ENCODE results near the gene GAS6. TPM values are rescaled to one million over a fixed set of nuclear protein-coding genes. Genes with fewer than 3 reads are reported as not detected.

Gene GAS6
- total RNA-seq, 1 donor from 2014 or later: 36.5 TPM

DNA sequence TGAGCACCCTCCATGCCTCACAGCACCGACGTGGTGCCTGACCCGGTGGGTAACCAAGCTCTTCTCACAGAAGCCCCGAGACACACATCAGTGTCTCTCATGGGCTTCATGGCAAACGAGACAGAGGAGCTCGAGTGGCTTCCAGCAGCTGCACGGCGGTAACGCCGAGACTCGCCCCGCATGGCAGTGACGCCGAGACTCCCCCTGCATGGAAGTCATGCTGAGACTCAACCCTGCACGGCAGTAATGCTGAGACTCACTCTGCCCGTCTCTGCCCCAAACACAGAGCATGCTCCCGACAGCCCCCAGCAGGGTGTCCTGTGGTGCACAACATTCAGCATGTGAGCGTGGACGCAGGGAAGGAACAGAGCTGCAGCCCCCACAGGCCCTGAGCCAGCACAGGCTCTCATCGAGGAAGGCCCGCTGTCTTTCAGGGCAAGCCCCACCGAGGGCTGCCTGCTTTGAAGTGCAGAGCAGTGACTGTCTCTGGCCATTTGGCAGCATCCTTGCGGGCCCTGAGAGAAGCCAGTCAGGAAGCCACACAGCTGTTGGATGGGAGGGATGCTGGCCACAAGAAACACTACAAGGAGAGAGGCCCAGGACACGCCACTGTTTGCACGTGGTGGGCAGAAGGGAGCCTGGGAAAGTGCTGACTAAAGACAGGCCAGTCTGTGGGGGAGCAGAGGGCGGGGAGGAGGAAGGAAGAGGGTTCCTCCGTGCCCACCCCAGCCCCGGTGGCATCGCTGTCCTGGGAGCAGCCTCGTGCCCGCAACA lies 9.5 kb downstream of the GAS6 start:
- ATAC-seq (no peak), DNase-seq (ENCODE audit: low spot score) (no peak)

DNA sequence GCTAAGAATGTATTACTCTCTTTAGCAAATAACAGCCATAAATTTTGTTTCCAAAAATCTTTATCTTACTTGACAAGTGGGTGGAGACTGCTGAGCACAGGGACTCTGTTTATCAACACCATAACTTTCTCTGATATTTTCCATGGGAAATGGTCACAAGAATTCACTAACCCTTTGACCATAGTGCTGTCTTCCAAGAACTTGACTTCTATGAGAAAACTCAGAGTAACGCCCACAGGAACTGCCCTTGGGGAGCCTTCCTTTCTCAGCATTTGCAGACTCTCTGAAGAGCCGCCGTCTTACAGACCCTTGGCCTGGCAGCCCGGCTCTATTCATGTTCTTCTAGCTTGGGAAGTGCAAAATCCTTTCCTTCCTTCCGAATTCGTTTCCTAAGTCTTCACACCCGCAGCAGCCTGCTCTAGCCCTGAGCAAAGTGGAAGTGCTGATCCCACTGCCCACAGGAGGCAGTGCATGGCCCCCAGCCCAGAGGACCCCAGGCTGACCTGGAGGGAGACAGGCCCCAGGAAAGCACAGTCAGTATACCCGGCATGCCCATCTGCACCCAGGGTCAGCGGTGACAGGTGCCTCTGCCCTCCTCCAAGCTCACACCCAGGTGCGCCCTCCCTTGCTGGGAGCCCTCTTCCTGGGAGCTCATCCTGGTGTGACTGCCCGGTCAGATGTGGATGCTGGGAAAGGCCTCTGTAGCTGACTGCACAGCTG lies 10.2 kb downstream of the GAS6 start:
- ATAC-seq: no peak
- DNase-seq (ENCODE audit: low spot score): peak; percentile 40

DNA sequence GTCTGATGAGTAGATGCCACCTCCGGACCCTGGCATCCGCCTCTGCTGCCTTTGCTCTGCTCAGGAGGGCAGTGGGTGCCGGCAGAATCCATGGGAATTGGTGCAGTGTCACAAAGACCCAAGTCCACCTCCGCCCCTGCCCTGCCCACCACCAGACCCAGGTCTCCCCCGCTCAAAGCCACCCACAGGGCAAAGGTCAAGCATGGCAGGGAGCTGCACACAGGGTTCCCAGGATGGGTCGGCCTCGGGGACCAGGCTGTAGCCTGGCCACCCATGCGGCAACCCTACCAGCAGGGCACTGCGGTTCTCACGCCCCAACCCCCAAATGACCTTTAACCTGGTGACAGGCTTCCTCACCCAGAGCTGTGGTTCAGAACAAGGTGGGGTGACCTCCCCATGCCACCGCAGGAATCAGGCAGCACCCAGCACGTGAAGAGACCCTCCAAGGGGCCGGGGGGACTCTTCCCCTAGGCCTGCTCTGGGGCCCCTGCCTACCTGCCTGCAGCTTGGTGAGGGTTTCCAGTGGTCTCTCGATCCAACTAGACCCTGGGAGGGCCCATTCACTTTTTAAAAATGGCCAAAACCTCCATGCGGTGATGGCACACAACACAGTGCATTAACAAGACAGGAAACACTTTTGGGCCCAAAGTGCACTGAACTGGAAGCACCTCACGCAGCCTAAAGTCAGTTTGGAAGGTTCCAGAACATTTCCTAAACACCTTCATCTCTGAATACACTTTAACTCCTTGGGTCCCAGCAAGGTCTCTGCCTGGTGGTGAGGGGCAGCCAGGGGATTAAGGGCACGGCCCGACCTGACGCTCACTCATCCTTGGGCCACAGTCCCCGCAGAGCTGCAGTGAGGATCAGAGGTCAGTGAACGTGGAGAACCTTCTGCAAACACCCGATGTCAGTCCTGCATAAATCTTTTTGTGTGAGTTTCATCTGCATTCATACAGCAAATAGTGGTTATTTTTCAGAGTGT lies 11.0 kb downstream of the GAS6 start:
- peak; percentile 58 for DNase-seq (ENCODE audit: low spot score)
- ATAC-seq: peak; percentile 58

DNA sequence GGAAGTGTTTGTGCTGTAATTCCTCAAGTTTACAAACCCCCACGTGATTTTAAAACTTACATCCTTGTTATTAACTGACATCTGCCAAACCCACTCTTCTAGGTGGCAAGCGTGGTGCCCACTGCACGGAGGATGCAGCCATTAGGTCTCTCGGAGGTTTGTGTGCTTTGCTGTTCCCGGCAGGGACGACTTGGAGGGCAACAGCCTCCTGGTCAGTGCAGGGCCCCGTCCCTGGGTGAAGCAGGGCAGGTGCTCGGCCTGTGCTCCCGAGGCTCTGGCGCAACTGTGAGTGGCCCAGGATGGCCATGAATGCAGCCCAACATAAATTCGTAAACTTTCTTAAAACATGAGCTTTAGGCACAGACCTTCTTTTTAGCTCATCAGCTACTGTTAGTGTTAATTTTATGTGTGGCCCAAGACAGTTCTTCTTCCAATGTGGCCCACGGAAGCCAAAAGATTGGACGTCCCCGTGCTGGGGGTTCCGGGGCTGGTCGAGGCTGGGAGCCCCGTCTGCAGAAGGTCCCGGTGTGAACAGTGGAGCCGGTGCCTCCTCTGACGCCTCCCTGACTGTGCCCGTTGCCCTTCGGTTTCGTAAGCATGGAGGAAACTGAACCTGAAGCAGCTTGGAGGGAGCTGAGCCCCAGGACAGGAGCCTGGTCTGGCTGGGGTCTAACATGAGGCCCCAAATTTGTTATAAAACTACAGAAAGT lies 11.9 kb downstream of the GAS6 start:
- ATAC-seq (peak; percentile 63), DNase-seq (ENCODE audit: low spot score) (peak; percentile 51)

DNA sequence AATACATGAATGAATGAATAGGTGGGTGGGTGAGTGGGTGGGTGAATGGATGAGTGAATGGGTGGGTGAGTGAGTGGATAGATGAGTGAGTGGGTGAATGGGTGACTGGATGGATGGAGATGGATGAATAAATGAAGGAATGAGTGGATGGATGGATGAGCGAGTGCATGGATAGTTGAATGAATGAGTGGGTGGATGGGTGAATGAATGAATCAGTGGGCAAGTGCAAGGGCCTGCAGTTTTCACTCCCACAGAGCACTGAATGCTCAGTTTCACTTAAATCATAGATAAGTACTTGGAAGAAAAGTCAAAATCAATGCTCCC lies 12.4 kb downstream of the GAS6 start:
- no peak for ATAC-seq
- no peak for DNase-seq (ENCODE audit: low spot score)

DNA sequence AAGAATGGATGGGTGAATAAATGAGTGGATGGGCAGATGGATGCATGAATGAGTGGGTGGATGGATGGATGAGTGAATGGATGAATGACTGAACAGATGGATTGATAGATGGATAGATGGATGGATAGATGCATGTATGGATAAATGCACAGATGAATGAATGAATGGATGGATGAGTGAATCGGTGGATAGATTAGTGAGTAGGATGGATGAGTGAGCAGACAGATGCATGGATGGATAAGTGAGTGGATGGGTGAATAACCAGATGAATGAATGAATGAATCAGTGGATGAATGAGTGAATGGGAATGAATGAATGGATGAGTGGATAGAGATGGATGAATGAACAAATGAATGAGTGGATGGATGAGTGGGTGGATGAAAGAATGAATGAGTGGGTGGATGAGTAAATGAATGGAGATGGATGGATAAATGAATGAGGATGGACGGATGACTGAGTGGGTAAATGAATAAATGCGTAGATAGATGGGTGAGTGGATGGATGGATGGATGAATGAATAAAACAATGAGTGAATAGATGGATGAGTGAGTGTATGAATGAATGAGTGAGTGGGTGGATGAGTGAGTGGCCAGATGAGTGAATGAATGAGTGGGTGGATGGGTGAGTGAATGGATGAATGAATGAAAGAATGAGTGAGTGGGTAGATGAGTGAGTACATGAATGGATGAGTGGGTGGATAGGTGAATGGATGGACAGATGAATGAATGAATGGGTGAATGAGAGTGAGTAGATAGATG lies 13.0 kb downstream of the GAS6 start:
- DNase-seq (ENCODE audit: low spot score) (no peak), ATAC-seq (no peak)

DNA sequence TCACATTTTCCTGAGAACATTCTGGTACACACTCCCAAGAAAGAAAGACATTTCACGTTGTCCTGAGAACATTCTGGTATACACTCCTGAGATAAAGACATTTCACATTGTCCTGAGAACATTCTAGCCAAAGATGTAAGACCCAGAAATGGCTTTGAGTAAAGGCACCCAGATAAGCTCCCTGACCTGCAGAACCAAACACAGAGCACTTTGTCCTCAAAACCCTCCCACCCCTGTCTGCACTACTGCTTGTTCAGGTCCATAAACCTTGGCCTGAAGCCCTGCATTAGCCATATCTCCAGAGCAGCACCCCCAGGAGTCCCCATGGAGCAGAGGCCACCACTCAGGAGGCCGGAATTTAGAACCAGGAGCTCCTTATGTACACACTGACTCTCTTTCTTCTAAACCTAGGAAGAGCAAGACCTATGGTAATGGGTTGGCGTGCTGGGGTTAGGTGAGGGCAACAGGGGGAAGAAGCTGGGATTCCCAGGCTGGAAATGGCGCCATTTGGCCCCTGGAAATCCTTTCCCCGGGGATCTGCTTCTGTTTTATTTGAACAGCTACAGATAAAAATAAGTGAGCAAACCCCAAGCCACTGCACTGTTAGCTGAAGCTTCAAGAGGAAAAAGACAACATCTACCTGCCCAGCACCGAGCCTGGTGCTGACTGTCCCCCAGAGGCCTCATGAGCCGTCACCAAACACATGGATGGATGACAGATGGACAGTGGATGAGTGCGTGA lies 13.7 kb downstream of the GAS6 start:
- ATAC-seq (no peak), DNase-seq (ENCODE audit: low spot score) (peak; percentile 26)

DNA sequence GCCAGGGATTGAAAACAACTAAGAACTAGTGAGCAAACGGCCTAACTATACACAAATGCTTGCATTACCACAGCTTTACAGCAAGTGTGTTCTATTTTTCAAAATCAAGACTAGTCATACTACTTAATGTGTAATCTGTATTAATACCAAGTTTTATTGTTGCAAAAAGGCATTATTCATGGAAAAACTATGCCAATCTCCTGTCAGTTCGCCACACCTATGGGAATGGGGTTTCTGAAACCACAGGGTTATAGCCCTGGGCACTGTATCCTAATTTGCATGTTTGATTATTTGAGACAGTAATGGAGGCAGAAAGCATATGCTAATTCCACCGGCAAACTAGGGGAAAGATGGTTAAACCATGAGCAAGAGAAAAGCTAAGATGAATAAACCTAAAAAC lies 14.3 kb downstream of the GAS6 start:
- no peak for DNase-seq (ENCODE audit: low spot score)
- ATAC-seq: no peak

DNA sequence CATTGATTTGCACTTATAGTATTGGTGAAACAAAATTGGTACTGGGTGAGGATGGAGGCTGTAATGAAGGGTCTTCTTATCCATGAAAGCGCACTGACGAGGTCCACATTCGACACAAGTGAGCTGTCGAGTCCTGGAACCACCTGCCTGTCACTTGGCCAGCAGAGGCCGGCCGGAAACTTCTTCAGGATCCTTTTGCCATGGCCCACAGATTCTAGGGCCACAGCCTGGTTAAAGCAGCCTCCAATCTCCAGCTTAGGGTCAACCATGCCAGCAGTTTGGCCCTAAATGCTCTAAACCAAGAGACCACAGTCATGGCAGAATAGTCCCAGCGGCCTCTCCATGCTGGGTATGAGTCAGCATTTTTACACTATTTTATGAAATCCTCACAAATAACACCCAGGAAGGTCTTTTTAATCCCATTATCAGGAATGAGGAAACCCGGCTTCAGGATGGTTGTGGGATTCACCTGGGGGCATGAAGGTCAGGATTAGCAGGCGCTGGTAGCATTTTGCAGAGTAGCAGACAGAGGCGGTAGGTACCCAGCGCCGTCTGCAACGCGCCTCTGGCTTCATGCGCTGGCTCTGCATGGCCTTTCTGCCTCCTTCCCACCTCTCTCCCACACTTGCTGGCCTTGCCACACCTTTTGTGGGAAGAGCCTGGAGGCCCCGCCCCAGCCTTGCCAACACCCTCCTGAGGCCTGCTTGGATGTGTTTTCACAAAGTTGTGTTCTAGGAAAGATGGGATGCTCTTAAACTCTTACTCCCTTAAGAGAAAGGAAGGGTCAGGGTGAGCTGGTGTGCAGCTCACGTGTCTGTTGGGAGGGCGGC lies 15.2 kb downstream of the GAS6 start:
- DNase-seq (ENCODE audit: low spot score): peak; percentile 33
- ATAC-seq: no peak

DNA sequence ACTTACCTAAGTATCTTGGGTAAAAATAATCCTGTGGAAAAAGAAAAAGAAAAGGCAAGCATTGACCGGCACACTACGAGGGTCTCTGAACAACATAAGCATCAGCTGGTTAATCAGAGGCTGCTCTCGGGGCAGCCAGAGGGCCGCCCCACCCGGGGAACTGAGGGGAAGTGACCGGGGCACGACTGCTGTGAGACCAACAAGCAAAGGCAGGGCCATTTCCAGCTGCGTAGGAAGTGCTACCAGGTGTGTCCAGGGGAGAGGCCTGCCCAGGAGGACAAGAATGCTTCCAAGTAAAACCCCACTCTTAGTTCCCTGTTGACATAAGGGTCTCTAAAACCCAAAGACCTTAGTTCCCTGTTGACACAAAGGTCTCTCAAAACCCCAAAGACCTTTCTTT lies 15.9 kb downstream of the GAS6 start:
- peak; percentile 43 for DNase-seq (ENCODE audit: low spot score)
- ATAC-seq: no peak

DNA sequence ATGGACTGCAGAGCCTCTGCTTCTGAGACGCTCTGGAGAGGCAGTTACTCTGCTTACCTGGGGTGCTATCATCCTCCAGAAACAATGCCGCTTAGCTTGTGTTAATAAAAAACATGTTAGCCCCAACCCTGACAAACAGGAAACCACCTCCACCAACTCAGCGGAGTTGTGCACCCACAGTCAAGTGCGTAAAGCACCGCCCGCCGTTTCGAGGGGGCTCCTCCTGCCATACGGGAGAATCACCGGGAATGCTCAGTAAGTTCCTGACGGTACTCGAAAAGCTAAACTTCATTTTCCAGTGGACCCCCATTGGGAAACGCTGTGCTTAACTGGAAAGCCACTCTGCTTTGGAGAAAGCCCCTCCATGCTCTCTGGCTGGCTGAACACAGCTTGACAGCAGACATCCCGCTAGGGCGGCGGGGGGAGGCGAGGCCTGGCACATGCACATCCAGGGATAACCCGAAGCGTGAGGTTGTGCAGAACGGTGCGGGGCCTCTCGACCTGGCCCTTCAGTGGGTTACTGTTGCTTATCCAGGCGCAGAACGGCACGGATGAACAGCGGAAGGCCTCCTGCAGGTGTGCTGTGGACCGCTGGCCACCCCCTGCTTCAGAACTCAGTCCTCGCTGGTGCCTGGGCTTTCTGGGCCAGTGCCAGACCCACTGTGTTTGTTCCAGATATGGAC lies 17.1 kb downstream of the GAS6 start:
- no peak for DNase-seq (ENCODE audit: low spot score)

DNA sequence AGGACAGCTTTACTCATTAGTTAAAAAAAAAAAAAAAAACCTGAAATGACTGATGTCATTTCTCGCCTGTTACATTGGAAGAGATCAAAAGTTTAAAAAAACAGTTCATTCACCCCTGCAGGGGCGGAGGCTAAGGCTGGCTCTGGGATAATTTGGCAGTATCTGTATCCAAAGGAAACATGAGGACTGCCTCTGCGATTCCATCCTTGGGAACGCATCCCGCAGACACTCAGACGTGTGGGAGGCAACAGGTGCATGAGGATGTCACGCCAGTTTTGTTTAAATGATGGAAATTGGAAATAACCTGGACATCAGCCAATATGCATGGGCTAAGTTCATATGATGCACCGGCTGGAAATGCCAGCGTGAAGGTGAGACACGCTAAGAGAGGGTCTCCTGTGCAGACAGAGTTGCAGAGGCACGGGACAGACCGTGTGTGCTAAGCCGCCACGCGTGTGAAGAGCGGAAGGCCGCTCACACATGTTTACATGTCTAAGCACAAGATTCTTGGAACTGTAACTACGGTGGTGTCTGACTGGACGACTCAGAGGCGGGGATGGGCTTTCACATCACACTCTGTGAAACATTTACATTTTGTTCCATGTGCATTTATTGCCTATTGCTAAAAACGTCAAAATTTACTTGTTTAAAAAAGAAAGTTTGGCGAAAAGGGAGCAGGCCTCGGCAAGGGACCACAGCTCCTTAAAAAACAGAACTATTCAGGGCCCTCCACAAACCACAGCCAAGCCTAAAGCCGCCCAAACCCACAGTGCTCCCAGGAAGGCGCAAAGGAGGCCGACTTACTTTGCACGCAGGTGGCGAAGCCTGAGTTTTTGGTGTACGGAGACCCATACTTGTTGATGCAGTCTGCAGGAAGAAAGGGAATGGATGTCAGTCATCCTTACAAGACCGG lies 17.9 kb downstream of the GAS6 start:
- DNase-seq (ENCODE audit: low spot score) (peak; percentile 81), ATAC-seq (peak; percentile 69)

More for the DNA sequence above, 17.1 kb downstream of the GAS6 start:
- ATAC-seq: no peak

DNA sequence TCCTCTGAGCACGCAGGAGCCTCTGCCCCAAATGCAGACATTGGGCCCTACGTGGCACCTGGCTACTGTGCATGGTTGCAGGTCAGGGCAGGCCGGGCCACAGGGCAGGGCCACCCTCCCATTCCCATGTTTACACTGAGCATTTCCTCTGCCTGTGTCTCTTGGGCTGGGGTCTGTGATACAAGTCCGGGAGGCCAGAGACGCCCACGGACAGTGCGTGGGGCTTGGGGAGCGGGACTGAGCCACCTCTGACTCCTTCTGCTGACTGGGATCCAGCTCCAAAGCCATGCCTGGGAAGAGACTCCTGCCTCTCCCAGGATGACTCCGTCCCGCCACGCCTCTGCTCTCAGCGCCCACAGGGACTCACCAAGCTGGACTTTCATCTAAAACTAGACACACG lies 18.8 kb downstream of the GAS6 start:
- peak; percentile 74 for ATAC-seq

DNA sequence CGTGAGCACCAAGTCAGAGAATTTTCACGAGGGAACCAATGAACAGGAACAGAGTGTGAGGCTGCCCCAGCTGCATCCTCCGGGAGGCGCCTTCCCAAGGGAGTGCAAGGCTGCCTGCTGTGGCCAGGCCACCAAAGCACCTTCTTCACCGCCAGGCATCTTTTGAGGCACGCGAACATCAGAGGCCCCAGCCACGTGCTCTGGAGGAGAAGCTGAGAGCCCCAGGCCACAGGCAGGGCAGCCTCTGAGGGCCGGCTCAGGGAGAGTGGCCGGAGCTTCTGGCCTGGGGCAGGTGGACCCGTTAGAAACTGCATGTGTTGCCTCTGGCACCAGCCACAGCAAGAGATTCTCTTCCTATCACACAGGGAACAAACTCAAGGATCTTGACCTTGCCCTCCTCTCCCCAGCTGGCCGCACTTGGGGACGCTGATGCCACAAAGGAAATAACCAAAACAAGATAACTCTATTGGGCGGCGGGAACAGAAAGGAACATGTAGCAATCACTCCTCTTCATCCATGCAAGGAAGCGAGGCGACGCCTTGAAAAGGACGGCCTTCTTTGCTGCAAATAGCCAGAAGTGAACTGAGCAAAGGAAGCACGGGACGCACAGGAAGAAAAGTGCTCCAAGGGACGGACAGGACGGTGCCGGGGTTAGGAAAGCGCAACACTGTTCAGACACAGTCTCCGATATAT lies 19.9 kb downstream of the GAS6 start:
- no peak for DNase-seq (ENCODE audit: low spot score)

More for the DNA sequence above, 18.8 kb downstream of the GAS6 start:
- peak; percentile 88 for DNase-seq (ENCODE audit: low spot score)

DNA sequence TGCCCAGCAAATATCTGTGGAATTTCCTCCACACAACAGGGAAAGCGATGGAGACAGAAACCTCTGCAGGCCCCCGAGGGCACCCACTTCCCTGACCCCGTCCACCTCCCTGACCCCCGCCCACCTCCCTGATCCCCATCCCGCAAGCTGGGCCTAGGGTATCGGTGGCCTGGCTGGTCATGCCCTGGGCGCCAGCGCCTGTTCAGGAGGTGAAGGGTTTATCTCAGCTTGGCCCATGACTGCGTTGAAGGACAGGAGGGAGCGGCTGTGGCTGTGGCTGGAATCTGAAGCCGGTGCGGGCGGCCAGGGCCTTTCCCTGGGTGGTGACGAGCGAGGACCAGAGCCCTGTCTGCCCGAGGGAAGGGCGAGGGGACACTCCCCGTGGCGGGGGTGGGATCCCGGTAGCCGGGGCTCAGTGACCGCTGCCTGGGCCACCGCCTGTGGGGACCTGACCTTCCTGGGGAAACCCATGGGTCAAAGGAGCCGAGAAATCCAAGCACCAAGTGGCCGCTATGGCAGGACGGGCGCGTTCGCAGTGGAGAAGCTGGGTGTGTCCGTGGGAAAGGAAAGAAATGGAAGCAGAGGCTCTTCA lies 20.7 kb downstream of the GAS6 start:
- no peak for DNase-seq (ENCODE audit: low spot score)
- ATAC-seq: no peak

More for the DNA sequence above, 19.9 kb downstream of the GAS6 start:
- no peak for ATAC-seq

Measured in left lobe of liver (tissue), 2 donors.